Measurements from ENCODE around the gene PRKAR2B. TPM values are rescaled to one million over a fixed set of nuclear protein-coding genes. Genes with fewer than 3 reads are reported as not detected.

The PRKAR2B gene
- total RNA-seq, 2 experiments from 2014 or later = 1.6 to 1.9 TPM

GRCh38 chr7:107014387-107015023 is 30.0 kb upstream of the PRKAR2B start:
- Mint-ChIP-seq H3K27ac (no peak overlapping the region), H3K36me3 (ENCODE audit: low read depth) (no peaks in the 10 kb centered on the region), H3K9me3 (ENCODE audit: insufficient read depth) (no peaks in the 10 kb centered on the region), H3K27me3 (ENCODE audit: low read depth) (no peaks in the 10 kb centered on the region), H3K4me1 (ENCODE audit: low read depth) (no peaks in the 10 kb centered on the region), H3K4me3 (no peak overlapping the region)
- ATAC-seq = no peak
- DNase-seq = no peak
- POLR2A ChIA-PET = no interaction called here
- CTCF ChIA-PET = no interaction called here

- no peak overlapping the region for H3K4me3 Mint-ChIP-seq
- H3K9me3 Mint-ChIP-seq (ENCODE audit: insufficient read depth) = no peaks in the 10 kb centered on the region
- H3K27me3 Mint-ChIP-seq (ENCODE audit: low read depth) = no peaks in the 10 kb centered on the region
- no peaks in the 10 kb centered on the region for H3K4me1 Mint-ChIP-seq (ENCODE audit: low read depth)
- ATAC-seq (no peak), DNase-seq (no peak)
- H3K36me3 Mint-ChIP-seq (ENCODE audit: low read depth) = no peaks in the 10 kb centered on the region
- POLR2A ChIA-PET = no interaction called here
- no peak overlapping the region for H3K27ac Mint-ChIP-seq
- CTCF ChIA-PET = no interaction called here
Observed at GRCh38 chr7:107016312-107016711, 28.2 kb upstream of the PRKAR2B start.

- ATAC-seq = no peak
- POLR2A ChIA-PET = no interaction called here
- no peaks in the 10 kb centered on the region for H3K9me3 Mint-ChIP-seq (ENCODE audit: insufficient read depth)
- no peak overlapping the region for H3K27ac Mint-ChIP-seq
- no peaks in the 10 kb centered on the region for H3K36me3 Mint-ChIP-seq (ENCODE audit: low read depth)
- no peak for DNase-seq
- CTCF ChIA-PET = no interaction called here
- no peaks in the 10 kb centered on the region for H3K27me3 Mint-ChIP-seq (ENCODE audit: low read depth)
- no peaks in the 10 kb centered on the region for H3K4me1 Mint-ChIP-seq (ENCODE audit: low read depth)
- H3K4me3 Mint-ChIP-seq = no peak overlapping the region
Observed at GRCh38 chr7:107017965-107018719, 26.4 kb upstream of the PRKAR2B start.

- CTCF ChIA-PET = no interaction called here
Observed at GRCh38 chr7:107020400-107020799, 24.1 kb upstream of the PRKAR2B start.

GRCh38 chr7:107021600-107021999 is 22.9 kb upstream of the PRKAR2B start:
- Mint-ChIP-seq H3K27ac (no peak overlapping the region), H3K4me3 (no peak overlapping the region), H3K36me3 (ENCODE audit: low read depth) (no peaks in the 10 kb centered on the region), H3K4me1 (ENCODE audit: low read depth) (no peaks in the 10 kb centered on the region), H3K9me3 (ENCODE audit: insufficient read depth) (no peaks in the 10 kb centered on the region), H3K27me3 (ENCODE audit: low read depth) (peaks cover 2% of the 10 kb centered on the region)
- CTCF ChIA-PET = no interaction called here
- no peak for DNase-seq
- POLR2A ChIA-PET = no interaction called here
- ATAC-seq = no peak

More at GRCh38 chr7:107020400-107020799, 24.1 kb upstream of the PRKAR2B start:
- Mint-ChIP-seq H3K27ac (no peak overlapping the region), H3K36me3 (ENCODE audit: low read depth) (no peaks in the 10 kb centered on the region), H3K4me1 (ENCODE audit: low read depth) (no peaks in the 10 kb centered on the region), H3K9me3 (ENCODE audit: insufficient read depth) (no peaks in the 10 kb centered on the region), H3K4me3 (no peak overlapping the region), H3K27me3 (ENCODE audit: low read depth) (peaks cover 2% of the 10 kb centered on the region)
- DNase-seq (no peak), ATAC-seq (no peak)
- POLR2A ChIA-PET = no interaction called here

- no peak overlapping the region for H3K27ac Mint-ChIP-seq
- ChIA-PET CTCF (interaction anchor here (1.2 kb wide), 1 partner anchor 124 kb away, joined by 4 read pairs; no protein-coding TSS in a partner anchor), POLR2A (no interaction called here)
- H3K27me3 Mint-ChIP-seq (ENCODE audit: low read depth) = peaks cover 2% of the 10 kb centered on the region
- H3K36me3 Mint-ChIP-seq (ENCODE audit: low read depth) = no peaks in the 10 kb centered on the region
- ATAC-seq (no peak), DNase-seq (no peak)
- no peaks in the 10 kb centered on the region for H3K4me1 Mint-ChIP-seq (ENCODE audit: low read depth)
- no peaks in the 10 kb centered on the region for H3K9me3 Mint-ChIP-seq (ENCODE audit: insufficient read depth)
- H3K4me3 Mint-ChIP-seq = no peak overlapping the region
Observed at GRCh38 chr7:107023522-107024151, 20.9 kb upstream of the PRKAR2B start.

- ChIA-PET POLR2A (no interaction called here), CTCF (interaction anchor here (0.7 to 1.2 kb wide), 2 partner anchors 8 to 122 kb away, joined by 4 to 8 read pairs; no protein-coding TSS in a partner anchor)
- Mint-ChIP-seq H3K27ac (no peak overlapping the region), H3K27me3 (ENCODE audit: low read depth) (peaks cover 2% of the 10 kb centered on the region), H3K36me3 (ENCODE audit: low read depth) (no peaks in the 10 kb centered on the region), H3K4me1 (ENCODE audit: low read depth) (no peaks in the 10 kb centered on the region), H3K4me3 (no peak overlapping the region), H3K9me3 (ENCODE audit: insufficient read depth) (no peaks in the 10 kb centered on the region)
- DNase-seq = no peak
- no peak for ATAC-seq
Observed at GRCh38 chr7:107024906-107025305, 19.6 kb upstream of the PRKAR2B start.

- H3K27ac Mint-ChIP-seq = no peak overlapping the region
- H3K9me3 Mint-ChIP-seq (ENCODE audit: insufficient read depth) = no peaks in the 10 kb centered on the region
- CTCF ChIA-PET = no interaction called here
- no peak overlapping the region for H3K4me3 Mint-ChIP-seq
- no peaks in the 10 kb centered on the region for H3K36me3 Mint-ChIP-seq (ENCODE audit: low read depth)
- peaks cover 2% of the 10 kb centered on the region for H3K27me3 Mint-ChIP-seq (ENCODE audit: low read depth)
- H3K4me1 Mint-ChIP-seq (ENCODE audit: low read depth) = no peaks in the 10 kb centered on the region
- ATAC-seq = no peak
- POLR2A ChIA-PET = no interaction called here
- DNase-seq = no peak
Observed at GRCh38 chr7:107025449-107026103, 18.9 kb upstream of the PRKAR2B start.

GRCh38 chr7:107026166-107026565 is 18.3 kb upstream of the PRKAR2B start:
- no peak overlapping the region for H3K27ac Mint-ChIP-seq
- peaks cover 2% of the 10 kb centered on the region for H3K27me3 Mint-ChIP-seq (ENCODE audit: low read depth)
- ChIA-PET POLR2A (no interaction called here), CTCF (no interaction called here)
- H3K36me3 Mint-ChIP-seq (ENCODE audit: low read depth) = no peaks in the 10 kb centered on the region
- ATAC-seq = no peak
- H3K4me3 Mint-ChIP-seq = no peak overlapping the region
- no peaks in the 10 kb centered on the region for H3K9me3 Mint-ChIP-seq (ENCODE audit: insufficient read depth)
- no peak for DNase-seq
- H3K4me1 Mint-ChIP-seq (ENCODE audit: low read depth) = no peaks in the 10 kb centered on the region

GRCh38 chr7:107027208-107027607 is 17.3 kb upstream of the PRKAR2B start:
- CTCF ChIA-PET = no interaction called here
- POLR2A ChIA-PET = no interaction called here

GRCh38 chr7:107029061-107029763 is 15.3 kb upstream of the PRKAR2B start:
- DNase-seq (no peak), ATAC-seq (no peak)
- Mint-ChIP-seq H3K9me3 (ENCODE audit: insufficient read depth) (no peaks in the 10 kb centered on the region), H3K27ac (no peak overlapping the region), H3K4me3 (no peak overlapping the region), H3K4me1 (ENCODE audit: low read depth) (no peaks in the 10 kb centered on the region), H3K27me3 (ENCODE audit: low read depth) (peaks cover 5% of the 10 kb centered on the region), H3K36me3 (ENCODE audit: low read depth) (no peaks in the 10 kb centered on the region)
- CTCF ChIA-PET = interaction anchor here (0.7 kb wide), 1 partner anchor 118 kb away, joined by 3 read pairs; no protein-coding TSS in a partner anchor
- POLR2A ChIA-PET = no interaction called here

More at GRCh38 chr7:107027208-107027607, 17.3 kb upstream of the PRKAR2B start:
- no peaks in the 10 kb centered on the region for H3K9me3 Mint-ChIP-seq (ENCODE audit: insufficient read depth)
- no peak overlapping the region for H3K4me3 Mint-ChIP-seq
- H3K27me3 Mint-ChIP-seq (ENCODE audit: low read depth) = peaks cover 2% of the 10 kb centered on the region
- DNase-seq = no peak
- no peak for ATAC-seq
- no peaks in the 10 kb centered on the region for H3K36me3 Mint-ChIP-seq (ENCODE audit: low read depth)
- H3K4me1 Mint-ChIP-seq (ENCODE audit: low read depth) = no peaks in the 10 kb centered on the region
- no peak overlapping the region for H3K27ac Mint-ChIP-seq

All from activated CD8-positive, alpha-beta T cell treated with anti-CD3 and anti-CD28 coated beads, Interleukin-2, amount 10 ng/mL, durations not matched to agents 7 days and 5 days (primary cell).